Kidney epithelial cell (primary cell): ENCODE results near the gene UVRAG. TPM values are rescaled to one million over a fixed set of nuclear protein-coding genes. Genes with fewer than 3 reads are reported as not detected.

Source experiments
- DNase-seq: peaks from one replicate; pipeline ENCODE4 v3.0.0-alpha.2; 2010; ENCODE audit warnings: low read depth
- H3K27me3 ChIP-seq: 2 replicates; pipeline ENCODE4 v1.6.0; 2011; ENCODE audit warnings: low read length; ENCODE audit not compliant: control insufficient read depth, insufficient read depth
- H3K36me3 ChIP-seq: 2 replicates; pipeline ENCODE4 v1.5.1; 2011; ENCODE audit warnings: low read length; ENCODE audit not compliant: control insufficient read depth, insufficient read depth
- H3K4me3 ChIP-seq: 2 replicates; pipeline ENCODE4 v1.5.1; 2011; ENCODE audit warnings: low read depth, mild to moderate bottlenecking, control low read depth, low read length
- total RNA-seq: library from RNA; depleted of rRNA; stranded (reverse); fragments of >200 nt; gene quantifications from 2 replicates; pipeline ENCODE4 v1.2.3, GENCODE V29; 2015
- TF ChIP-seq, protein P1 (sequence below): IDR thresholded peaks from 2 replicates; pipeline ENCODE4 v1.5.1; 2011; ENCODE audit warnings: mild to moderate bottlenecking, moderate library complexity, low read length, control low read depth, inconsistent platforms; ENCODE audit not compliant: insufficient read depth, poor library complexity, severe bottlenecking

Gene UVRAG
- total RNA-seq, 1 donor from 2014 or later, result 16.2 TPM

- Histone ChIP-seq H3K36me3 (no peaks in the 10 kb centered on the region), H3K27me3 (peaks cover 5% of the 10 kb centered on the region), H3K4me3 (no peak overlapping the region)
- no peak for DNase-seq
- TF ChIP-seq, protein P1, sequence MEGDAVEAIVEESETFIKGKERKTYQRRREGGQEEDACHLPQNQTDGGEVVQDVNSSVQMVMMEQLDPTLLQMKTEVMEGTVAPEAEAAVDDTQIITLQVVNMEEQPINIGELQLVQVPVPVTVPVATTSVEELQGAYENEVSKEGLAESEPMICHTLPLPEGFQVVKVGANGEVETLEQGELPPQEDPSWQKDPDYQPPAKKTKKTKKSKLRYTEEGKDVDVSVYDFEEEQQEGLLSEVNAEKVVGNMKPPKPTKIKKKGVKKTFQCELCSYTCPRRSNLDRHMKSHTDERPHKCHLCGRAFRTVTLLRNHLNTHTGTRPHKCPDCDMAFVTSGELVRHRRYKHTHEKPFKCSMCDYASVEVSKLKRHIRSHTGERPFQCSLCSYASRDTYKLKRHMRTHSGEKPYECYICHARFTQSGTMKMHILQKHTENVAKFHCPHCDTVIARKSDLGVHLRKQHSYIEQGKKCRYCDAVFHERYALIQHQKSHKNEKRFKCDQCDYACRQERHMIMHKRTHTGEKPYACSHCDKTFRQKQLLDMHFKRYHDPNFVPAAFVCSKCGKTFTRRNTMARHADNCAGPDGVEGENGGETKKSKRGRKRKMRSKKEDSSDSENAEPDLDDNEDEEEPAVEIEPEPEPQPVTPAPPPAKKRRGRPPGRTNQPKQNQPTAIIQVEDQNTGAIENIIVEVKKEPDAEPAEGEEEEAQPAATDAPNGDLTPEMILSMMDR, result no peak
Observed at GRCh38 chr11:76184551-76184993, 369.6 kb downstream of the UVRAG start.

DNA sequence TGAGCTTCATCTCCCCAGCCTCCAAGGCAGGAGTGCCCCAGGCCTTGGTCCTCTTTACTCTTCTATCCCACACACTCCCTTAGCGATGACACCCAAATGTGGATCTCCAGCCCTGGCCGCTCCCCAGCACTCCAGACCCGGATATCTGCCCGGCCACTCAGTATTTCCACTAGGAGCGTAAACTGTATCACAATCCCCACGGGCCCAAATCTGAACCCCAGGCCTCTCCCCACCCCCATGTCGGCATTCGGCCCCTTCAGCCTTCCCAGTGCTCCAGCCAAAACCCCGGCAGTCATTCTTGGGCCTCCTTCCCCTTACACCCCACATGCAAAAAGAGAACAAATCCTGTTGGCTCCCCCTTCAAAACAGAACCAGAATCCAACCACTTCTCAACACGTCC is 370.5 kb downstream of the UVRAG start:
- DNase-seq, result no peak
- TF ChIP-seq, protein P1, result no peak
- Histone ChIP-seq H3K4me3 (no peak overlapping the region), H3K27me3 (peaks cover 5% of the 10 kb centered on the region), H3K36me3 (no peaks in the 10 kb centered on the region)

DNA sequence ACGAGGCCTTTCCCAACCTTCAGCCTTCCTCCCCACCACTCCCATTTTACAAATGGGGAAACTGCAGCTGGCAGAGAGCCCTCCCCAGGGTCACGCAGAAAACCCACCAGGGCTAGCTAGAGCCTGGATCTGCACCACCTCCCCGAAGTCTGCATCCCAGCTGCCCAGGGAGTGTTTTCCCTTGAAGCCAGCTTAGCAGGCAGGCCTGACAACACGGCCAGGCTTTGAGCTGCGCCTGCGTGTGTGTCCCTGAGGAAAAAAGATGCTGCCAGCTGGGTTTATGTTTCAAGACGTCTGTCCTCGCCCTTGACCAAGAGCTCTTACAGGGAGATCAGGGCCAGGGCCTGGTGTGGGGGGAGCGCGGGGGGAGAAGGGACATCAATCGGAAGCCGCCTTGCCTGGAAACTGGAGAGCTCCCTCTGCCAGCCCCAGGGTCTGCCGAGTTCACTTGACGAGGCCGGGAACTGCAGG is 371.0 kb downstream of the UVRAG start:
- DNase-seq, result no peak
- TF ChIP-seq, protein P1, result no peak
- no peaks in the 10 kb centered on the region for H3K36me3 ChIP-seq
- no peak overlapping the region for H3K4me3 ChIP-seq
- H3K27me3 ChIP-seq, result peaks cover 5% of the 10 kb centered on the region

GRCh38 chr11:76186776-76187279 is 371.8 kb downstream of the UVRAG start:
- TF ChIP-seq, protein P1, result no peak
- no peak for DNase-seq
- Histone ChIP-seq H3K27me3 (peaks cover 8% of the 10 kb centered on the region), H3K36me3 (no peaks in the 10 kb centered on the region), H3K4me3 (no peak overlapping the region)

DNA sequence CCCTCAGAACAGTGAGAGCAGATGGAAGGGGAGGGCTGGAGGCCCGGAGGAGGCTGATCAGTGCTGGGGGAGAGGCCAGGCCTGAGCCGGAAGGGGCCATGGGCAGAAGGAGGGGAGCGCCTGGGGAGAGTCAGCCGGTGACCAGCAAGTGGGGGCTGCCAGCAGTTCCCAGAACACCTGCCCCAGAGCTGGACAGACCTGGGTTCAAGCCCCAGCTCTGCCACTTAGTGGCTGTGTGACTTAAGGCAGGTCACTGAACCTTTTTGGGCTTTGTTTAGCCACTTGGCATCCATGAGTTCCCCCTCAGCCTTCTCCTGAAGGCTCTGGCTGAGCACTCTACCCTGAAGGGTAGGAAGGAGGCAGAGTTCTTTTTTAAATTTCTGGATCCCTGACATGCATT is 373.9 kb downstream of the UVRAG start:
- Histone ChIP-seq H3K36me3 (no peaks in the 10 kb centered on the region), H3K27me3 (peaks cover 8% of the 10 kb centered on the region), H3K4me3 (no peak overlapping the region)
- no peak for DNase-seq
- TF ChIP-seq, protein P1, result no peak

DNA sequence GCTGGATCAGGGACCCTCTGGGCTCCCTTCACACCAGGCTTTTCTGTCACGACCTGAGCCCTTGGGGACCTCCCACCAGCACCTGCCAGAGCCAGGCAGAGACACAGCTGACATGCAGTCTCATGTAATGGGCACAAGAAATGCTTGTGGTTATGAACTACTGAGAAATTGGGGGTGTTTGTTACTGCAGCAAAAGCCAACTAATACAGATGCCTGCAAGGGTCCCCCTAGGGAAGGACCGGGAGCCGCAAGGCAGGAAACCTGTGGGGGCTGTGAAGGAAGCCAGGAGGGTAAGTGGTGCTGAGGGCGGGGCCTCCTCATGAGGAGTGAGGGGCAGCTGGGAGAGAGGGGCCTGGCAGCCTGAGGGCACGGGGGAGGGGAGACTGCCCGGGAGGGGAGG is 374.7 kb downstream of the UVRAG start:
- Histone ChIP-seq H3K27me3 (peaks cover 8% of the 10 kb centered on the region), H3K36me3 (no peaks in the 10 kb centered on the region), H3K4me3 (no peak overlapping the region)
- no peak for DNase-seq
- TF ChIP-seq, protein P1, result no peak
